ENCODE data around the gene MED13L.
"Not testable (repeated sequence)": the region's sequence is repeated elsewhere in the genome, so short reads cannot be mapped to it uniquely, and the experiment has no call there.

The MED13L gene

GRCh38 chr12:116245189-116245588, 32.3 kb downstream of the MED13L start:
- no peak for DNase-seq

GRCh38 chr12:116244474-116245090, 32.9 kb downstream of the MED13L start:
- DNase-seq, result no peak

- DNase-seq, result no peak
Observed at GRCh38 chr12:116244001-116244400, 33.5 kb downstream of the MED13L start.

GRCh38 chr12:116242740-116243139, 34.8 kb downstream of the MED13L start:
- DNase-seq, result no peak

GRCh38 chr12:116241157-116241759, 36.2 kb downstream of the MED13L start:
- no peak for DNase-seq

- DNase-seq, result not testable (repeated sequence)
Observed at GRCh38 chr12:116238570-116239119, 38.8 kb downstream of the MED13L start.

- DNase-seq, result no peak
Observed at GRCh38 chr12:116238149-116238548, 39.3 kb downstream of the MED13L start.

- DNase-seq, result no peak
Observed at GRCh38 chr12:116236976-116237375, 40.5 kb downstream of the MED13L start.

- DNase-seq, result peak; percentile 13
Observed at GRCh38 chr12:116236148-116236731, 41.3 kb downstream of the MED13L start.

- not testable (repeated sequence) for DNase-seq
Observed at GRCh38 chr12:116234148-116234547, 43.3 kb downstream of the MED13L start.

GRCh38 chr12:116233669-116234068, 43.8 kb downstream of the MED13L start:
- no peak for DNase-seq

- no peak for DNase-seq
Observed at GRCh38 chr12:116227811-116228210, 49.7 kb downstream of the MED13L start.

GRCh38 chr12:116226026-116226425, 51.5 kb downstream of the MED13L start:
- DNase-seq, result peak; percentile 88

GRCh38 chr12:116222358-116222757, 55.1 kb downstream of the MED13L start:
- no peak for DNase-seq

GRCh38 chr12:116220756-116221155, 56.7 kb downstream of the MED13L start:
- no peak for DNase-seq

GRCh38 chr12:116217045-116217735, 60.3 kb downstream of the MED13L start:
- no peak for DNase-seq

GRCh38 chr12:116216022-116216756, 61.3 kb downstream of the MED13L start:
- DNase-seq, result no peak

- DNase-seq, result no peak
Observed at GRCh38 chr12:116215023-116215422, 62.5 kb downstream of the MED13L start.

GRCh38 chr12:116213885-116214527, 63.5 kb downstream of the MED13L start:
- no peak for DNase-seq

GRCh38 chr12:116213014-116213413, 64.5 kb downstream of the MED13L start:
- no peak for DNase-seq

- no peak for DNase-seq
Observed at GRCh38 chr12:116210762-116211161, 66.7 kb downstream of the MED13L start.

GRCh38 chr12:116210131-116210530, 67.4 kb downstream of the MED13L start:
- DNase-seq, result no peak

Measured in NCI-H1436 treated with DMSO at 0.1 percent for 48 hours (cell line).